ENCODE data around the gene PDAP1. TPM values are rescaled to one million over a fixed set of nuclear protein-coding genes. Genes with fewer than 3 reads are reported as not detected.
"Not testable (repeated sequence)": the region's sequence is repeated elsewhere in the genome, so short reads cannot be mapped to it uniquely, and the experiment has no call there.

PDAP1 gene
- total and polyA plus RNA-seq, 2 donors from 2014 or later: 84.7 to 119 TPM

- no peak for TF ChIP-seq CTCF (IDR thresholded peaks at IDR 0.05; ENCODE audit: borderline replicate concordance, extremely low read depth, insufficient read depth)
- FAIRE-seq: no peak
- Histone ChIP-seq H3K9ac (ENCODE audit: low read length in 3 of 3) (peak within 1 kb of the TSS; percentile 21 to 90 (median 81)), H3K27ac (ENCODE audit: low read depth in 2 of 2, low read length in 2 of 2) (peak within 1 kb of the TSS; percentile 65 to 82), H3K27me3 (ENCODE audit: control insufficient read depth, insufficient read depth, low read length) (no peaks in the 10 kb centered on the region), H3K36me3 (ENCODE audit: control insufficient read depth in 2 of 3, insufficient read depth in 3 of 3, low read length in 3 of 3) (peaks cover 0 to 4% (median 2%) of the 10 kb centered on the region in 3 donors), H3K4me1 (ENCODE audit: control insufficient read depth in 2 of 3, insufficient read depth in 2 of 3, low read depth in 1 of 3, low read length in 3 of 3) (peaks cover 0 to 15% (median 3%) of the 10 kb centered on the region in 3 donors), H3K4me3 (ENCODE audit: low read length in 3 of 3) (peak within 1 kb of the TSS; percentile 85 to 89 (median 85)), H3K9me3 (ENCODE audit: control insufficient read depth in 2 of 3, insufficient read depth in 1 of 3, low read length in 3 of 3) (no peaks in the 10 kb centered on the region)
- DNase-seq: peak; percentile 96 to 99 (median 98)
- intact Hi-C loops (cut with DNase I): no loop called here
Observed at GRCh38 chr7:99438573-99439480, 30.4 kb upstream of the PDAP1 start, which contains the start of the genes CPSF4 and PTCD1. Gene CPSF4, plus strand, starts transcription at chr7:99438943. Its CDS starts 140 bp downstream, at chr7:99439083. Gene PTCD1, minus strand, starts transcription at chr7:99438798. Its CDS starts 3,556 bp downstream, at chr7:99435242.

GRCh38 chr7:99437946-99438572 is 29.7 kb upstream of the PDAP1 start:
- H3K27me3 ChIP-seq (ENCODE audit: control insufficient read depth, insufficient read depth, low read length): no peaks in the 10 kb centered on the region
- peaks cover 0 to 15% (median 3%) of the 10 kb centered on the region in 3 donors for H3K4me1 ChIP-seq (ENCODE audit: control insufficient read depth in 2 of 3, insufficient read depth in 2 of 3, low read depth in 1 of 3, low read length in 3 of 3)
- H3K9ac ChIP-seq (ENCODE audit: low read length in 3 of 3): peak overlapping the region in 2 of 3 donors; percentile 33 to 81
- no peak for FAIRE-seq
- no peak for TF ChIP-seq CTCF (IDR thresholded peaks at IDR 0.05; ENCODE audit: borderline replicate concordance, extremely low read depth, insufficient read depth)
- peak overlapping the region; percentile 65 to 82 for H3K27ac ChIP-seq (ENCODE audit: low read depth in 2 of 2, low read length in 2 of 2)
- no peak for DNase-seq
- H3K4me3 ChIP-seq (ENCODE audit: low read length in 3 of 3): peak overlapping the region; percentile 72 to 85 (median 81)
- H3K36me3 ChIP-seq (ENCODE audit: control insufficient read depth in 2 of 3, insufficient read depth in 3 of 3, low read length in 3 of 3): peaks cover 0 to 9% (median 2%) of the 10 kb centered on the region in 3 donors
- no peaks in the 10 kb centered on the region for H3K9me3 ChIP-seq (ENCODE audit: control insufficient read depth in 2 of 3, insufficient read depth in 1 of 3, low read length in 3 of 3)
- intact Hi-C loops (cut with DNase I): no loop called here

GRCh38 chr7:99433158-99433557 is 24.8 kb upstream of the PDAP1 start:
- peaks cover 0 to 17% (median 12%) of the 10 kb centered on the region in 3 donors for H3K36me3 ChIP-seq (ENCODE audit: control insufficient read depth in 2 of 3, insufficient read depth in 3 of 3, low read length in 3 of 3)
- intact Hi-C loops (cut with DNase I): no loop called here
- TF ChIP-seq CTCF (IDR thresholded peaks at IDR 0.05; ENCODE audit: borderline replicate concordance, extremely low read depth, insufficient read depth): no peak

GRCh38 chr7:99431756-99432540 is 23.6 kb upstream of the PDAP1 start:
- H3K4me3 ChIP-seq (ENCODE audit: low read length in 3 of 3); H3K27me3 ChIP-seq (ENCODE audit: control insufficient read depth, insufficient read depth, low read length); H3K27ac ChIP-seq (ENCODE audit: low read depth in 2 of 2, low read length in 2 of 2); H3K9me3 ChIP-seq (ENCODE audit: control insufficient read depth in 2 of 3, insufficient read depth in 1 of 3, low read length in 3 of 3); intact Hi-C loops (cut with DNase I); H3K4me1 ChIP-seq (ENCODE audit: control insufficient read depth in 2 of 3, insufficient read depth in 2 of 3, low read depth in 1 of 3, low read length in 3 of 3); H3K9ac ChIP-seq (ENCODE audit: low read length in 3 of 3); DNase-seq; FAIRE-seq: not testable (repeated sequence)
- peaks cover 0 to 17% (median 12%) of the 10 kb centered on the region in 3 donors for H3K36me3 ChIP-seq (ENCODE audit: control insufficient read depth in 2 of 3, insufficient read depth in 3 of 3, low read length in 3 of 3)

More at GRCh38 chr7:99433158-99433557, 24.8 kb upstream of the PDAP1 start:
- DNase-seq (no peak), FAIRE-seq (no peak)
- Histone ChIP-seq H3K4me1 (ENCODE audit: control insufficient read depth in 2 of 3, insufficient read depth in 2 of 3, low read depth in 1 of 3, low read length in 3 of 3) (peaks cover 0 to 5% (median 0%) of the 10 kb centered on the region in 3 donors), H3K4me3 (ENCODE audit: low read length in 3 of 3) (no peak overlapping the region), H3K9me3 (ENCODE audit: control insufficient read depth in 2 of 3, insufficient read depth in 1 of 3, low read length in 3 of 3) (no peaks in the 10 kb centered on the region), H3K9ac (ENCODE audit: low read length in 3 of 3) (no peak overlapping the region), H3K27me3 (ENCODE audit: control insufficient read depth, insufficient read depth, low read length) (no peaks in the 10 kb centered on the region), H3K27ac (ENCODE audit: low read depth in 2 of 2, low read length in 2 of 2) (no peak overlapping the region)

Measured in kidney (tissue), 14 donors.